Mesenchymal stem cell (in vitro differentiated cells and primary cell): ENCODE data around the gene TTLL9.

ENCODE experiments used
- DNase-seq: peaks from one replicate; pipeline ENCODE4 v3.0.0-alpha.2; 2013
- H2AFZ ChIP-seq: one replicate; pipeline ENCODE4 v1.6.1; 2013; ENCODE audit warnings: low read depth, mild to moderate bottlenecking, control low read depth, inconsistent platforms, low read length, moderate library complexity
- H2AK5ac ChIP-seq: 2 replicates; pipeline ENCODE4 v1.6.1; 2013; ENCODE audit warnings: low read length, moderate library complexity, mild to moderate bottlenecking, inconsistent platforms; ENCODE audit not compliant: severe bottlenecking
- H2BK120ac ChIP-seq: one replicate; pipeline ENCODE4 v1.6.1; 2013; ENCODE audit warnings: low read depth, mild to moderate bottlenecking, inconsistent platforms, low read length, moderate library complexity
- H2BK12ac ChIP-seq, 2 experiments: one replicate each; pipeline ENCODE4 v1.6.1; 2013; ENCODE audit warnings: inconsistent platforms in 2 of 2, low read length in 2 of 2, mild to moderate bottlenecking in 2 of 2, moderate library complexity in 2 of 2, control low read depth in 1 of 2
- H2BK15ac ChIP-seq: one replicate; pipeline ENCODE4 v1.6.1; 2013; ENCODE audit warnings: mild to moderate bottlenecking, low read depth, inconsistent platforms; ENCODE audit not compliant: poor library complexity, severe bottlenecking
- H2BK5ac ChIP-seq: 2 replicates; pipeline ENCODE4 v1.6.1; 2013; ENCODE audit warnings: low read depth, mild to moderate bottlenecking, low read length, control low read depth, inconsistent platforms; ENCODE audit not compliant: poor library complexity, severe bottlenecking
- H3K14ac ChIP-seq, 2 experiments: one replicate each; pipeline ENCODE4 v1.6.1; 2013; ENCODE audit warnings: inconsistent platforms in 2 of 2, low read length in 2 of 2, control low read depth in 1 of 2, mild to moderate bottlenecking in 1 of 2, moderate library complexity in 1 of 2
- H3K18ac ChIP-seq, 2 experiments: one replicate each; pipeline ENCODE4 v1.6.1; 2013; ENCODE audit warnings: inconsistent platforms in 2 of 2, low read length in 2 of 2, control low read depth in 1 of 2, low read depth in 1 of 2, mild to moderate bottlenecking in 1 of 2
- H3K23ac ChIP-seq, 2 experiments: one replicate each; pipeline ENCODE4 v1.6.1; 2013; ENCODE audit warnings: inconsistent platforms in 2 of 2, low read length in 2 of 2, mild to moderate bottlenecking in 2 of 2, moderate library complexity in 2 of 2, control low read depth in 1 of 2
- H3K27ac ChIP-seq: 2 replicates; pipeline ENCODE4 v1.5.1; 2013; ENCODE audit warnings: mild to moderate bottlenecking, moderate library complexity, low read length, control low read depth, inconsistent platforms; ENCODE audit not compliant: poor library complexity, severe bottlenecking
- H3K27me3 ChIP-seq, 2 experiments: 2 replicates each; pipeline versions ENCODE4 v1.6.1 to v1.7.0; 2013; ENCODE audit warnings: low read length in 2 of 2, mild to moderate bottlenecking in 2 of 2, moderate library complexity in 2 of 2, control low read depth in 1 of 2, inconsistent platforms in 1 of 2; ENCODE audit not compliant: control insufficient read depth in 1 of 2, insufficient read depth in 1 of 2
- H3K36me3 ChIP-seq, 2 experiments: 2 replicates each; pipeline versions ENCODE4 v1.6.1 to v1.7.0; 2013; ENCODE audit warnings: low read length in 2 of 2, control low read depth in 1 of 2, inconsistent platforms in 1 of 2, low read depth in 1 of 2, mild to moderate bottlenecking in 1 of 2; ENCODE audit not compliant: insufficient read depth in 2 of 2, control insufficient read depth in 1 of 2
- H3K4ac ChIP-seq, 2 experiments: one replicate each; pipeline ENCODE4 v1.6.1; 2013; ENCODE audit warnings: inconsistent platforms in 2 of 2, low read length in 2 of 2, mild to moderate bottlenecking in 2 of 2, moderate library complexity in 2 of 2, control low read depth in 1 of 2, low read depth in 1 of 2
- H3K4me1 ChIP-seq: 2 replicates; pipeline ENCODE4 v1.6.1; 2013; ENCODE audit warnings: low read depth, low read length, control low read depth; ENCODE audit not compliant: control insufficient read depth, insufficient read depth
- H3K4me2 ChIP-seq: 2 replicates; pipeline ENCODE4 v1.6.1; 2013; ENCODE audit warnings: low read length, mild to moderate bottlenecking, inconsistent platforms; ENCODE audit not compliant: poor library complexity, severe bottlenecking
- H3K4me3 ChIP-seq, 2 experiments: 2 replicates each; pipeline versions ENCODE4 v1.5.1 to v1.7.0; 2013; ENCODE audit warnings: low read length in 2 of 2, mild to moderate bottlenecking in 2 of 2, control low read depth in 1 of 2, low read depth in 1 of 2; ENCODE audit not compliant: insufficient read depth in 1 of 2
- H3K79me1 ChIP-seq: replicated peaks from 2 replicates; pipeline ENCODE4 v1.6.1; 2013; ENCODE audit warnings: mild to moderate bottlenecking, control low read depth, low read length, inconsistent platforms; ENCODE audit not compliant: poor library complexity, severe bottlenecking
- H3K9ac ChIP-seq: 2 replicates; pipeline ENCODE4 v1.7.0; 2013; ENCODE audit warnings: mild to moderate bottlenecking, low read length, moderate library complexity
- H3K9me3 ChIP-seq: 2 replicates; pipeline ENCODE4 v1.7.0; 2013; ENCODE audit warnings: mild to moderate bottlenecking, low read length; ENCODE audit not compliant: control insufficient read depth
- H4K8ac ChIP-seq: one replicate; pipeline ENCODE4 v1.6.1; 2013; ENCODE audit warnings: inconsistent platforms, mild to moderate bottlenecking, low read length, moderate library complexity
- H4K91ac ChIP-seq: one replicate; pipeline ENCODE4 v1.6.1; 2013; ENCODE audit warnings: mild to moderate bottlenecking, low read length, inconsistent platforms
- whole genome bisulfite sequencing: methylation state at CpG from one replicate; pipeline ENCODE4 v1.1.7; 2013; ENCODE audit warnings: mixed read lengths; 5-methylcytosine and 5-hydroxymethylcytosine counted together

The TTLL9 gene

GRCh38 chr20:31831211-31831610, 39.2 kb upstream of the TTLL9 start:
- H2AK5ac ChIP-seq, result no peak overlapping the region
- peaks cover 9 to 85% of the 10 kb centered on the region in 2 experiments for H3K27me3 ChIP-seq
- no peak overlapping the region for H2BK5ac ChIP-seq
- H3K9me3 ChIP-seq, result no peaks in the 10 kb centered on the region
- H2BK12ac ChIP-seq, result no peak overlapping the region
- H3K23ac ChIP-seq, result no peak overlapping the region
- no peak overlapping the region for H2AFZ ChIP-seq
- H2BK120ac ChIP-seq, result no peak overlapping the region
- H2BK15ac ChIP-seq, result no peak overlapping the region
- DNase-seq, result no peak
- H3K4me1 ChIP-seq, result peaks cover 36% of the 10 kb centered on the region
- H3K36me3 ChIP-seq, result no peaks in the 10 kb centered on the region
- H3K14ac ChIP-seq, result no peak overlapping the region
- H3K4ac ChIP-seq, result no peak overlapping the region
- H3K4me3 ChIP-seq, result no peak overlapping the region
- no peak overlapping the region for H4K8ac ChIP-seq
- no peak overlapping the region for H4K91ac ChIP-seq
- no peak overlapping the region for H3K27ac ChIP-seq
- 95% methylated on average over 6 of the region's 6 CpGs for WGBS
- no peak overlapping the region for H3K18ac ChIP-seq
- H3K79me1 ChIP-seq, result no peaks in the 10 kb centered on the region
- no peak overlapping the region for H3K4me2 ChIP-seq
- no peak overlapping the region for H3K9ac ChIP-seq

- Histone ChIP-seq H3K4me2 (no peak overlapping the region), H3K4me1 (peaks cover 43% of the 10 kb centered on the region), H3K27me3 (peaks cover 3 to 82% of the 10 kb centered on the region in 2 experiments), H2BK12ac (no peak overlapping the region), H3K14ac (no peak overlapping the region), H3K4me3 (no peak overlapping the region), H3K36me3 (no peaks in the 10 kb centered on the region), H2BK15ac (no peak overlapping the region), H3K4ac (no peak overlapping the region), H2AFZ (no peak overlapping the region), H4K8ac (no peak overlapping the region), H2BK120ac (no peak overlapping the region), H2AK5ac (no peak overlapping the region), H3K27ac (no peak overlapping the region), H3K9me3 (no peaks in the 10 kb centered on the region), H4K91ac (no peak overlapping the region), H3K23ac (no peak overlapping the region), H3K18ac (no peak overlapping the region), H2BK5ac (no peak overlapping the region), H3K9ac (no peak overlapping the region), H3K79me1 (no peaks in the 10 kb centered on the region)
- DNase-seq, result no peak
- 95% methylated on average over 17 of the region's 17 CpGs for WGBS
Measured at GRCh38 chr20:31831771-31832306, 38.6 kb upstream of the TTLL9 start.

GRCh38 chr20:31833130-31833930, 37.1 kb upstream of the TTLL9 start:
- Histone ChIP-seq H2BK15ac (no peak overlapping the region), H3K18ac (no peak overlapping the region), H2AK5ac (peak overlapping the region; percentile 23), H3K4ac (no peak overlapping the region), H3K4me2 (no peak overlapping the region), H2BK120ac (no peak overlapping the region), H3K9ac (no peak overlapping the region), H2BK5ac (no peak overlapping the region), H3K4me3 (no peak overlapping the region), H3K4me1 (peaks cover 57% of the 10 kb centered on the region), H3K27me3 (peaks cover 0 to 82% of the 10 kb centered on the region in 2 experiments), H2AFZ (no peak overlapping the region), H4K91ac (no peak overlapping the region), H3K36me3 (no peaks in the 10 kb centered on the region), H2BK12ac (no peak overlapping the region), H4K8ac (no peak overlapping the region), H3K23ac (no peak overlapping the region), H3K9me3 (no peaks in the 10 kb centered on the region), H3K27ac (no peak overlapping the region), H3K79me1 (no peaks in the 10 kb centered on the region), H3K14ac (no peak overlapping the region)
- WGBS, result 68% methylated on average over 14 of the region's 14 CpGs
- DNase-seq, result peak; percentile 73

- H3K9me3 ChIP-seq, result no peaks in the 10 kb centered on the region
- no peak overlapping the region for H2BK120ac ChIP-seq
- H2BK12ac ChIP-seq, result no peak overlapping the region
- no peaks in the 10 kb centered on the region for H3K36me3 ChIP-seq
- H2AFZ ChIP-seq, result no peak overlapping the region
- H4K8ac ChIP-seq, result no peak overlapping the region
- 89% methylated on average over 20 of the region's 20 CpGs for WGBS
- H3K4ac ChIP-seq, result no peak overlapping the region
- H4K91ac ChIP-seq, result no peak overlapping the region
- H3K4me1 ChIP-seq, result peaks cover 59% of the 10 kb centered on the region
- H3K18ac ChIP-seq, result no peak overlapping the region
- no peak for DNase-seq
- H2BK5ac ChIP-seq, result no peak overlapping the region
- no peak overlapping the region for H3K14ac ChIP-seq
- no peak overlapping the region for H3K9ac ChIP-seq
- peak overlapping the region; percentile 23 for H2AK5ac ChIP-seq
- H2BK15ac ChIP-seq, result no peak overlapping the region
- no peak overlapping the region for H3K4me3 ChIP-seq
- no peak overlapping the region for H3K27ac ChIP-seq
- no peak overlapping the region for H3K4me2 ChIP-seq
- no peak overlapping the region for H3K23ac ChIP-seq
- peaks cover 0 to 75% of the 10 kb centered on the region in 2 experiments for H3K27me3 ChIP-seq
- no peaks in the 10 kb centered on the region for H3K79me1 ChIP-seq
Measured at GRCh38 chr20:31833931-31834521, 36.4 kb upstream of the TTLL9 start.
